ENCODE results near the gene SLC18B1.
A peak's percentile ranks its signal among the peaks of the same experiment; 100 is the strongest.

The SLC18B1 gene

GRCh38 chr6:132797951-132798868, at the start of gene SLC18B1:
TSS of gene SLC18B1 (minus strand) at chr6:132798637. CDS start at chr6:132798456, 181 bp downstream.
- no peaks in the 10 kb centered on the region for H3K9me3 ChIP-seq (ENCODE audit: control insufficient read depth, insufficient read depth, low read length)
- H3K27me3 ChIP-seq (ENCODE audit: control insufficient read depth, insufficient read depth, low read length) = no peaks in the 10 kb centered on the region
- H3K9ac ChIP-seq (ENCODE audit: low read depth, low read length) = peak within 1 kb of the TSS; percentile 50
- H3K4me1 ChIP-seq (ENCODE audit: control insufficient read depth, insufficient read depth, low read length) = no peaks in the 10 kb centered on the region
- H3K36me3 ChIP-seq (ENCODE audit: control insufficient read depth, insufficient read depth, low read length) = no peaks in the 10 kb centered on the region
- peak within 1 kb of the TSS; percentile 56 for H3K4me3 ChIP-seq (ENCODE audit: low read depth, low read length)

GRCh38 chr6:132843316-132844035, 45.0 kb upstream of the SLC18B1 start:
- Histone ChIP-seq H3K27me3 (ENCODE audit: control insufficient read depth, insufficient read depth, low read length) (no peaks in the 10 kb centered on the region), H3K4me1 (ENCODE audit: control insufficient read depth, insufficient read depth, low read length) (peaks cover 3% of the 10 kb centered on the region), H3K4me3 (ENCODE audit: low read depth, low read length) (no peak overlapping the region), H3K9ac (ENCODE audit: low read depth, low read length) (no peak overlapping the region), H3K9me3 (ENCODE audit: control insufficient read depth, insufficient read depth, low read length) (no peaks in the 10 kb centered on the region), H3K36me3 (ENCODE audit: control insufficient read depth, insufficient read depth, low read length) (no peaks in the 10 kb centered on the region)

- Histone ChIP-seq H3K36me3 (ENCODE audit: control insufficient read depth, insufficient read depth, low read length) (no peaks in the 10 kb centered on the region), H3K4me1 (ENCODE audit: control insufficient read depth, insufficient read depth, low read length) (peaks cover 3% of the 10 kb centered on the region), H3K9ac (ENCODE audit: low read depth, low read length) (no peak overlapping the region), H3K27me3 (ENCODE audit: control insufficient read depth, insufficient read depth, low read length) (no peaks in the 10 kb centered on the region), H3K9me3 (ENCODE audit: control insufficient read depth, insufficient read depth, low read length) (no peaks in the 10 kb centered on the region), H3K4me3 (ENCODE audit: low read depth, low read length) (no peak overlapping the region)
These were observed 43.5 kb upstream of the SLC18B1 start for GRCh38 chr6:132841966-132842365.

- H3K36me3 ChIP-seq (ENCODE audit: control insufficient read depth, insufficient read depth, low read length) = no peaks in the 10 kb centered on the region
- no peak overlapping the region for H3K4me3 ChIP-seq (ENCODE audit: low read depth, low read length)
- no peaks in the 10 kb centered on the region for H3K9me3 ChIP-seq (ENCODE audit: control insufficient read depth, insufficient read depth, low read length)
- H3K27me3 ChIP-seq (ENCODE audit: control insufficient read depth, insufficient read depth, low read length) = no peaks in the 10 kb centered on the region
- H3K4me1 ChIP-seq (ENCODE audit: control insufficient read depth, insufficient read depth, low read length) = no peaks in the 10 kb centered on the region
- no peak overlapping the region for H3K9ac ChIP-seq (ENCODE audit: low read depth, low read length)
These were observed 34.5 kb upstream of the SLC18B1 start for GRCh38 chr6:132832891-132833290.

- Histone ChIP-seq H3K9me3 (ENCODE audit: control insufficient read depth, insufficient read depth, low read length) (no peaks in the 10 kb centered on the region), H3K9ac (ENCODE audit: low read depth, low read length) (no peak overlapping the region), H3K27me3 (ENCODE audit: control insufficient read depth, insufficient read depth, low read length) (no peaks in the 10 kb centered on the region), H3K4me3 (ENCODE audit: low read depth, low read length) (no peak overlapping the region), H3K36me3 (ENCODE audit: control insufficient read depth, insufficient read depth, low read length) (no peaks in the 10 kb centered on the region), H3K4me1 (ENCODE audit: control insufficient read depth, insufficient read depth, low read length) (no peaks in the 10 kb centered on the region)
These were observed 31.9 kb upstream of the SLC18B1 start for GRCh38 chr6:132830334-132830751.

GRCh38 chr6:132820629-132821381, 22.4 kb upstream of the SLC18B1 start:
- Histone ChIP-seq H3K9ac (ENCODE audit: low read depth, low read length) (no peak overlapping the region), H3K4me1 (ENCODE audit: control insufficient read depth, insufficient read depth, low read length) (peaks cover 2% of the 10 kb centered on the region), H3K9me3 (ENCODE audit: control insufficient read depth, insufficient read depth, low read length) (no peaks in the 10 kb centered on the region), H3K27me3 (ENCODE audit: control insufficient read depth, insufficient read depth, low read length) (no peaks in the 10 kb centered on the region), H3K36me3 (ENCODE audit: control insufficient read depth, insufficient read depth, low read length) (peaks cover 24% of the 10 kb centered on the region), H3K4me3 (ENCODE audit: low read depth, low read length) (no peak overlapping the region)

GRCh38 chr6:132819405-132820161, 21.1 kb upstream of the SLC18B1 start:
- no peak overlapping the region for H3K4me3 ChIP-seq (ENCODE audit: low read depth, low read length)
- no peaks in the 10 kb centered on the region for H3K9me3 ChIP-seq (ENCODE audit: control insufficient read depth, insufficient read depth, low read length)
- H3K4me1 ChIP-seq (ENCODE audit: control insufficient read depth, insufficient read depth, low read length) = peaks cover 2% of the 10 kb centered on the region
- H3K9ac ChIP-seq (ENCODE audit: low read depth, low read length) = no peak overlapping the region
- peaks cover 28% of the 10 kb centered on the region for H3K36me3 ChIP-seq (ENCODE audit: control insufficient read depth, insufficient read depth, low read length)
- no peaks in the 10 kb centered on the region for H3K27me3 ChIP-seq (ENCODE audit: control insufficient read depth, insufficient read depth, low read length)

- Histone ChIP-seq H3K9me3 (ENCODE audit: control insufficient read depth, insufficient read depth, low read length) (no peaks in the 10 kb centered on the region), H3K4me1 (ENCODE audit: control insufficient read depth, insufficient read depth, low read length) (peaks cover 2% of the 10 kb centered on the region), H3K27me3 (ENCODE audit: control insufficient read depth, insufficient read depth, low read length) (no peaks in the 10 kb centered on the region), H3K36me3 (ENCODE audit: control insufficient read depth, insufficient read depth, low read length) (peaks cover 28% of the 10 kb centered on the region), H3K4me3 (ENCODE audit: low read depth, low read length) (no peak overlapping the region), H3K9ac (ENCODE audit: low read depth, low read length) (no peak overlapping the region)
These were observed 20.2 kb upstream of the SLC18B1 start for GRCh38 chr6:132818404-132819359.

GRCh38 chr6:132817554-132818403, 19.3 kb upstream of the SLC18B1 start:
- H3K9ac ChIP-seq (ENCODE audit: low read depth, low read length) = no peak overlapping the region
- H3K27me3 ChIP-seq (ENCODE audit: control insufficient read depth, insufficient read depth, low read length) = no peaks in the 10 kb centered on the region
- peaks cover 2% of the 10 kb centered on the region for H3K4me1 ChIP-seq (ENCODE audit: control insufficient read depth, insufficient read depth, low read length)
- H3K4me3 ChIP-seq (ENCODE audit: low read depth, low read length) = no peak overlapping the region
- no peaks in the 10 kb centered on the region for H3K9me3 ChIP-seq (ENCODE audit: control insufficient read depth, insufficient read depth, low read length)
- H3K36me3 ChIP-seq (ENCODE audit: control insufficient read depth, insufficient read depth, low read length) = peaks cover 28% of the 10 kb centered on the region

GRCh38 chr6:132816660-132817059, 18.2 kb upstream of the SLC18B1 start:
- Histone ChIP-seq H3K4me1 (ENCODE audit: control insufficient read depth, insufficient read depth, low read length) (peaks cover 5% of the 10 kb centered on the region), H3K27me3 (ENCODE audit: control insufficient read depth, insufficient read depth, low read length) (no peaks in the 10 kb centered on the region), H3K9ac (ENCODE audit: low read depth, low read length) (no peak overlapping the region), H3K36me3 (ENCODE audit: control insufficient read depth, insufficient read depth, low read length) (peaks cover 28% of the 10 kb centered on the region), H3K9me3 (ENCODE audit: control insufficient read depth, insufficient read depth, low read length) (no peaks in the 10 kb centered on the region), H3K4me3 (ENCODE audit: low read depth, low read length) (peak overlapping the region; percentile 97)

Data from iPS-15b (cell line).